Suprapubic skin (tissue), 4 donors: ENCODE results near the gene CCDC7.

Experiments used
- CTCF ChIP-seq, 2 donors: fragments of 200-600 bp in 1 of 2; fragments of 450-650 bp in 1 of 2; sonication (generic) in 1 of 2; IDR thresholded peaks; one replicate each; pipeline ENCODE4 v1.5.1; 2016 to 2019; ENCODE audit warnings: antibody characterized with exemption in 2 of 2, mild to moderate bottlenecking in 1 of 2, moderate library complexity in 1 of 2
- POLR2A ChIP-seq, 2 donors: fragments of 450-650 bp; IDR thresholded peaks; one replicate each; pipeline ENCODE4 v1.6.1; 2017; ENCODE audit warnings: antibody characterized with exemption in 2 of 2, mild to moderate bottlenecking in 2 of 2, moderate library complexity in 2 of 2
- POLR2AphosphoS5 ChIP-seq, 3 donors: sonication (generic); formaldehyde crosslinking; IDR thresholded peaks; one replicate each; pipeline ENCODE4 v1.6.1; 2017; ENCODE audit warnings: antibody characterized with exemption in 3 of 3

GRCh38 chr10:32693441-32693979, 247.6 kb downstream of the CCDC7 start:
- TF ChIP-seq CTCF (IDR thresholded peaks at IDR 0.05) (no peak), POLR2A (IDR thresholded peaks at IDR 0.05) (no peak), POLR2AphosphoS5 (IDR thresholded peaks at IDR 0.05) (no peak)
